H9 (cell line): ENCODE measurements around the gene AP1AR. TPM values are rescaled to one million over a fixed set of nuclear protein-coding genes. Genes with fewer than 3 reads are reported as not detected.

Experiments used
- DNase-seq: peaks from one replicate; pipeline ENCODE4 v3.0.0-alpha.2; 2017
- H2AFZ ChIP-seq: one replicate; pipeline ENCODE4 v1.6.1; 2013; ENCODE audit warnings: mild to moderate bottlenecking, low read length, control low read depth, moderate library complexity
- H2AK5ac ChIP-seq: 2 replicates; pipeline ENCODE4 v1.6.1; 2013; ENCODE audit warnings: low read length, control low read depth, mixed read lengths; ENCODE audit not compliant: insufficient read length
- H2BK120ac ChIP-seq: one replicate; pipeline ENCODE4 v1.6.1; 2013; ENCODE audit warnings: low read depth, mild to moderate bottlenecking, low read length, control low read depth, inconsistent platforms; ENCODE audit not compliant: poor library complexity, severe bottlenecking
- H2BK12ac ChIP-seq: 2 replicates; pipeline ENCODE4 v1.6.1; 2013; ENCODE audit warnings: low read length, control low read depth, mixed read lengths, low read depth; ENCODE audit not compliant: insufficient read length
- H2BK15ac ChIP-seq: 2 replicates; pipeline ENCODE4 v1.6.1; 2013; ENCODE audit warnings: low read depth, low read length, control low read depth
- H2BK20ac ChIP-seq: one replicate; pipeline ENCODE4 v1.6.1; 2013; ENCODE audit warnings: low read depth, mild to moderate bottlenecking, low read length, control low read depth, inconsistent platforms; ENCODE audit not compliant: poor library complexity, severe bottlenecking
- H2BK5ac ChIP-seq: 2 replicates; pipeline ENCODE4 v1.6.1; 2013; ENCODE audit warnings: low read length, control low read depth, mixed read lengths; ENCODE audit not compliant: insufficient read length
- H3K14ac ChIP-seq: 2 replicates; pipeline ENCODE4 v1.6.1; 2013; ENCODE audit warnings: low read length, control low read depth; ENCODE audit not compliant: insufficient read depth
- H3K18ac ChIP-seq: 2 replicates; pipeline ENCODE4 v1.6.1; 2013; ENCODE audit warnings: low read depth, mild to moderate bottlenecking, mixed read lengths, low read length, control low read depth; ENCODE audit not compliant: insufficient read length
- H3K23ac ChIP-seq: 2 replicates; pipeline ENCODE4 v1.6.1; 2013; ENCODE audit warnings: low read length, control low read depth, mixed read lengths, low read depth; ENCODE audit not compliant: insufficient read length
- H3K23me2 ChIP-seq: 2 replicates; pipeline ENCODE4 v1.6.1; 2013; ENCODE audit warnings: low read depth, mild to moderate bottlenecking, mixed read lengths, low read length, control low read depth; ENCODE audit not compliant: insufficient read length, poor library complexity, severe bottlenecking
- H3K27ac ChIP-seq: 2 replicates; pipeline ENCODE4 v1.5.1; 2013; ENCODE audit warnings: low read length, control low read depth, mixed read lengths, low read depth; ENCODE audit not compliant: insufficient read length
- H3K27me3 ChIP-seq: 2 replicates; pipeline ENCODE4 v1.6.1; 2013; ENCODE audit warnings: low read length, control low read depth, inconsistent platforms; ENCODE audit not compliant: insufficient read depth
- H3K4ac ChIP-seq: 2 replicates; pipeline ENCODE4 v1.6.1; 2013; ENCODE audit warnings: low read depth, mild to moderate bottlenecking, control low read depth, inconsistent platforms, low read length, moderate library complexity
- H3K4me1 ChIP-seq: 2 replicates; pipeline ENCODE4 v1.6.1; 2013; ENCODE audit warnings: low read length, control low read depth, inconsistent platforms; ENCODE audit not compliant: insufficient read depth
- H3K4me2 ChIP-seq: 2 replicates; pipeline ENCODE4 v1.6.1; 2013; ENCODE audit warnings: low read length, control low read depth, mixed read lengths; ENCODE audit not compliant: insufficient read length, insufficient read depth
- H3K56ac ChIP-seq: 2 replicates; pipeline ENCODE4 v1.6.1; 2013; ENCODE audit warnings: low read depth, mild to moderate bottlenecking, mixed read lengths, low read length, control low read depth; ENCODE audit not compliant: insufficient read length
- H3K79me1 ChIP-seq: 2 replicates; pipeline ENCODE4 v1.6.1; 2013; ENCODE audit warnings: low read depth, mild to moderate bottlenecking, moderate library complexity, low read length, control low read depth, inconsistent platforms; ENCODE audit not compliant: insufficient read depth, poor library complexity, severe bottlenecking
- H3K79me2 ChIP-seq: 2 replicates; pipeline ENCODE4 v1.6.1; 2013; ENCODE audit warnings: low read length, control low read depth, inconsistent platforms; ENCODE audit not compliant: insufficient read depth
- H3K9ac ChIP-seq: 2 replicates; pipeline ENCODE4 v1.6.1; 2013; ENCODE audit warnings: low read length, control low read depth, mixed read lengths; ENCODE audit not compliant: insufficient read length; ENCODE audit errors: extremely low read depth
- H3K9me3 ChIP-seq: one replicate; pipeline ENCODE4 v1.6.1; 2013; ENCODE audit warnings: low read depth, low read length, inconsistent platforms; ENCODE audit not compliant: control insufficient read depth
- H3T11ph ChIP-seq: one replicate; pipeline ENCODE4 v1.6.1; 2013; ENCODE audit warnings: mild to moderate bottlenecking, low read length, control low read depth, inconsistent platforms
- H4K20me1 ChIP-seq: one replicate; pipeline ENCODE4 v1.6.1; 2013; ENCODE audit not compliant: control insufficient read depth, insufficient read length, insufficient read depth
- H4K5ac ChIP-seq: 2 replicates; pipeline ENCODE4 v1.6.1; 2013; ENCODE audit warnings: low read depth, mild to moderate bottlenecking, mixed read lengths, low read length, control low read depth; ENCODE audit not compliant: insufficient read length
- H4K8ac ChIP-seq: replicated peaks from 2 replicates; pipeline ENCODE4 v1.6.1; 2013; ENCODE audit warnings: low read length, control low read depth, mixed read lengths, low read depth; ENCODE audit not compliant: insufficient read length
- H4K91ac ChIP-seq: 2 replicates; pipeline ENCODE4 v1.6.1; 2013; ENCODE audit warnings: low read depth, mild to moderate bottlenecking, moderate library complexity, mixed read lengths, low read length, control low read depth; ENCODE audit not compliant: insufficient read length
- H3K27ac Mint-ChIP-seq, 3 experiments: 2 replicates in 2 of 3; 3 replicates in 1 of 3; pipeline ENCODE4 v1.8.0; 2020 to 2021; ENCODE audit warnings: mixed read lengths in 3 of 3, mild to moderate bottlenecking in 1 of 3, moderate library complexity in 1 of 3
- H3K27me3 Mint-ChIP-seq: 2 replicates; pipeline ENCODE4 v1.8.0; 2021; ENCODE audit warnings: low read depth, mild to moderate bottlenecking, moderate library complexity, mixed read lengths
- H3K36me3 Mint-ChIP-seq, 3 experiments: 2 replicates in 2 of 3; 3 replicates in 1 of 3; pipeline ENCODE4 v1.8.0; 2020 to 2021; ENCODE audit warnings: low read depth in 3 of 3, mixed read lengths in 3 of 3; ENCODE audit not compliant: insufficient read depth in 1 of 3
- H3K4me1 Mint-ChIP-seq, 2 experiments: 2 replicates each; pipeline ENCODE4 v1.8.0; 2020; ENCODE audit warnings: mixed read lengths in 2 of 2
- H3K4me3 Mint-ChIP-seq, 2 experiments: 2 replicates in 1 of 2; 3 replicates in 1 of 2; pipeline ENCODE4 v1.8.0; 2020 to 2021; ENCODE audit warnings: mild to moderate bottlenecking in 2 of 2, mixed read lengths in 2 of 2, moderate library complexity in 1 of 2
- H3K9me3 Mint-ChIP-seq, 2 experiments: 2 replicates in 1 of 2; 3 replicates in 1 of 2; pipeline ENCODE4 v1.8.0; 2020; ENCODE audit warnings: mild to moderate bottlenecking in 2 of 2, mixed read lengths in 2 of 2, moderate library complexity in 1 of 2
- CTCF ChIP-seq: fragments of 200-600 bp; sonication (generic); conservative IDR thresholded peaks from 3 replicates; pipeline ENCODE4 v1.8.0; 2021; ENCODE audit warnings: antibody characterized with exemption, mild to moderate bottlenecking
- WGBS: extraction: QIAGEN DNeasy Blood & Tissue Kit; methylation state at CpG from one replicate; pipeline ENCODE4 v1.1.7; 2013; ENCODE audit warnings: missing lambda C conversion rate, low lambda C conversion rate, mixed read lengths; ENCODE audit not compliant: insufficient read length; ENCODE audit errors: extremely low coverage; 5-methylcytosine and 5-hydroxymethylcytosine counted together
- total RNA-seq: library from RNA; stranded (reverse); gene quantifications from 2 replicates; pipeline ENCODE4 v1.2.1, GENCODE V29; 2021

AP1AR gene
- total RNA-seq, 1 experiment from 2014 or later, result 24.2 TPM

GRCh38 chr4:112279882-112280315 is 48.3 kb downstream of the AP1AR start:
- Histone ChIP-seq H2BK20ac (no peak overlapping the region), H4K5ac (no peak overlapping the region), H4K91ac (no peak overlapping the region), H4K8ac (no peak overlapping the region), H3K9me3 (no peaks in the 10 kb centered on the region), H3K4me2 (no peak overlapping the region), H3T11ph (no peak overlapping the region), H3K14ac (no peak overlapping the region), H2BK15ac (no peak overlapping the region), H3K79me1 (no peaks in the 10 kb centered on the region), H3K4ac (no peak overlapping the region), H3K18ac (no peak overlapping the region), H3K56ac (no peak overlapping the region), H3K23ac (no peak overlapping the region), H3K4me1 (no peaks in the 10 kb centered on the region), H3K23me2 (peaks cover 4% of the 10 kb centered on the region), H3K27ac (no peak overlapping the region), H3K9ac (no peak overlapping the region), H2AFZ (no peak overlapping the region), H2BK5ac (no peak overlapping the region), H2AK5ac (no peak overlapping the region), H2BK120ac (no peak overlapping the region), H3K27me3 (no peaks in the 10 kb centered on the region), H2BK12ac (no peak overlapping the region), H3K79me2 (no peaks in the 10 kb centered on the region), H4K20me1 (no peaks in the 10 kb centered on the region)
- H3K27me3 Mint-ChIP-seq, result peaks cover 21% of the 10 kb centered on the region
- no peak for DNase-seq
- peaks cover 5 to 10% of the 10 kb centered on the region in 2 experiments for H3K4me1 Mint-ChIP-seq
- TF ChIP-seq CTCF, result no peak
- no peak overlapping the region for H3K27ac Mint-ChIP-seq
- peaks cover 2 to 12% (median 4%) of the 10 kb centered on the region in 3 experiments; a peak in 4 of 7 replicates for H3K36me3 Mint-ChIP-seq
- peaks cover 0 to 3% of the 10 kb centered on the region in 2 experiments; a peak in 2 of 5 replicates for H3K9me3 Mint-ChIP-seq
- WGBS, result no CpG with 5 or more reads among the region's 7 CpGs
- H3K4me3 Mint-ChIP-seq, result no peak overlapping the region
